GM12878 (cell line): ENCODE data around the gene EI24. TPM values are rescaled to one million over a fixed set of nuclear protein-coding genes. Genes with fewer than 3 reads are reported as not detected.

Experiments used
- ATAC-seq: fragments of 200-7000 bp; cut with Tn5 transposase; 3 replicates; pipeline ENCODE4 v1.9.1; 2020; ENCODE audit warnings: mild to moderate bottlenecking, moderate library complexity
- BruUV-seq: library from RNA; stranded (reverse); fragments of 400-500 nt; replicated peaks from 2 replicates; lab custom pipeline; 2021; lab: Mats Ljungman, UMichigan
- CTCF ChIA-PET: fragments of 300-600 bp; sonication (Branson Sonifier 250); formaldehyde crosslinking; extraction: SDS; loops from one replicate; lab custom pipeline; 2021; ENCODE audit warnings: inconsistent platforms; lab: Yijun Ruan, JAX
- POLR2A ChIA-PET: fragments of 350-600 bp; formaldehyde crosslinking; extraction: SDS; loops from one replicate; lab custom pipeline; 2021; ENCODE audit warnings: inconsistent platforms; lab: Charles Lee
- RAD21 ChIA-PET: fragments of 300-600 bp; sonication (Branson Sonifier 250); formaldehyde crosslinking; loops from one replicate; lab custom pipeline; 2023; ENCODE audit warnings: antibody characterized with exemption; ENCODE audit not compliant: unreplicated experiment; lab: Charles Lee
- SMC1A ChIA-PET: fragments of 300-600 bp; sonication (Branson Sonifier 250); formaldehyde crosslinking; loops from one replicate; lab custom pipeline; 2023; ENCODE audit not compliant: unreplicated experiment, uncharacterized antibody; lab: Charles Lee
- DNase-seq: peaks from one replicate; pipeline ENCODE4 v3.0.0-alpha.2; 2011; ENCODE audit warnings: low read depth, low spot score
- FAIRE-seq: peaks from 3 replicates; lab custom pipeline; 2011; peaks lifted over from hg19 to GRCh38; lab: Jason Lieb, UNC
- H2AFZ ChIP-seq: 2 replicates; pipeline ENCODE4 v1.6.0; 2011; ENCODE audit warnings: low read depth, low read length, control low read depth; ENCODE audit not compliant: control insufficient read depth
- H3K27ac ChIP-seq: 2 replicates; pipeline ENCODE4 v1.5.1; 2011; ENCODE audit warnings: control low read depth; ENCODE audit not compliant: control insufficient read depth, insufficient read depth
- H3K27me3 ChIP-seq, 2 experiments: replicated peaks in 1 of 2; 2 replicates each; pipeline versions ENCODE4 v1.6.0 to v1.6.1; 2011; ENCODE audit warnings: low read length in 1 of 2; ENCODE audit not compliant: control insufficient read depth in 2 of 2, insufficient read depth in 2 of 2
- H3K36me3 ChIP-seq, 2 experiments: 2 replicates each; pipeline ENCODE4 v1.5.1; 2011; ENCODE audit warnings: low read length in 1 of 2; ENCODE audit not compliant: control insufficient read depth in 2 of 2, insufficient read depth in 2 of 2
- H3K4me1 ChIP-seq: 2 replicates; pipeline ENCODE4 v1.6.1; 2011; ENCODE audit warnings: mild to moderate bottlenecking, low read length, moderate library complexity, mixed read lengths; ENCODE audit not compliant: control insufficient read depth, insufficient read depth
- H3K4me2 ChIP-seq: 2 replicates; pipeline ENCODE4 v1.6.0; 2011; ENCODE audit warnings: control low read depth; ENCODE audit not compliant: control insufficient read depth, insufficient read depth
- H3K4me3 ChIP-seq: fragments of 200-600 bp; sonication (generic); 2 replicates; pipeline ENCODE4 v1.5.1; 2016
- H3K79me2 ChIP-seq: 2 replicates; pipeline ENCODE4 v1.6.0; 2011; ENCODE audit warnings: low read length; ENCODE audit not compliant: control insufficient read depth, insufficient read depth
- H3K9ac ChIP-seq: 2 replicates; pipeline ENCODE4 v1.8.0; 2011; ENCODE audit warnings: low read length, control low read depth, mixed read lengths; ENCODE audit not compliant: control insufficient read depth, insufficient read depth
- H3K9me3 ChIP-seq: replicated peaks from 3 replicates; pipeline ENCODE4 v1.5.1; 2011; ENCODE audit warnings: mild to moderate bottlenecking, low read length; ENCODE audit not compliant: control insufficient read depth, insufficient read depth
- H4K20me1 ChIP-seq: 2 replicates; pipeline ENCODE4 v1.6.0; 2011; ENCODE audit not compliant: control insufficient read depth, insufficient read depth
- BHLHE40 ChIP-seq, 2 experiments: fragments of 450-650 bp in 1 of 2; IDR thresholded peaks; 2 replicates each; pipeline ENCODE4 v1.6.1; 2011 to 2017; ENCODE audit warnings: low read depth in 2 of 2, borderline replicate concordance in 1 of 2, improper control_type of control experiment in 1 of 2, low read length in 1 of 2, mild to moderate bottlenecking in 1 of 2
- E4F1 ChIP-seq: fragments of 450-650 bp; IDR thresholded peaks from 2 replicates; pipeline ENCODE4 v1.6.1; 2018; ENCODE audit warnings: borderline replicate concordance, mild to moderate bottlenecking; ENCODE audit not compliant: partially characterized antibody
- MTA2 ChIP-seq: fragments of 450-650 bp; IDR thresholded peaks from 2 replicates; pipeline ENCODE4 v1.6.1; 2016; ENCODE audit warnings: low read depth, mild to moderate bottlenecking, moderate library complexity
- PBX3 ChIP-seq: IDR thresholded peaks from 2 replicates; pipeline ENCODE4 v1.6.1; 2011; ENCODE audit warnings: mild to moderate bottlenecking, low read depth, low read length, moderate library complexity; ENCODE audit not compliant: insufficient replicate concordance
- PKNOX1 ChIP-seq: fragments of 450-650 bp; IDR thresholded peaks from 2 replicates; pipeline ENCODE4 v1.6.1; 2016; ENCODE audit warnings: mild to moderate bottlenecking
- PRDM15 ChIP-seq: fragments of 450-650 bp; formaldehyde crosslinking; IDR thresholded peaks from 2 replicates; pipeline ENCODE4 v1.4.0; 2020; ENCODE audit warnings: mild to moderate bottlenecking, moderate library complexity
- SMC3 ChIP-seq: IDR thresholded peaks from 2 replicates; pipeline ENCODE4 v1.6.1; 2011; ENCODE audit warnings: low read length, improper control_type of control experiment, borderline replicate concordance
- SREBF2 ChIP-seq: IDR thresholded peaks from 2 replicates; pipeline ENCODE4 v1.6.1; 2012; ENCODE audit warnings: mild to moderate bottlenecking, low read length
- WGBS: methylation state at CpG from one replicate; pipeline ENCODE4 v1.1.6; 2016; ENCODE audit warnings: low lambda C conversion rate; ENCODE audit not compliant: insufficient replicate concordance, insufficient coverage; ENCODE audit errors: missing lambda C conversion rate; 5-methylcytosine and 5-hydroxymethylcytosine counted together
- in situ Hi-C: fragments of 300-500 bp; cut with MboI; formaldehyde crosslinking; loops from 9 replicates; pipeline ENCODE4 v1.14.3; 2018; ENCODE audit warnings: mixed read lengths
- intact Hi-C: fragments of 100-400 bp; cut with micrococcal nuclease; formaldehyde crosslinking; loops from one replicate; pipeline ENCODE4 v1.14.2; 2022; ENCODE audit not compliant: unreplicated experiment
- polyA plus RNA-seq, 11 experiments: library from polyadenylated mRNA; depleted of rRNA in 4 of 11; unstranded in 6 of 11; stranded (reverse) in 5 of 11; fragments of >200 nt; fragmentation: Nextera tagmentation in 4 of 11; fragmentation: Illumina TruSeq in 1 of 11; extraction: Ambion mirVana in 4 of 11; extraction: Trizol in 1 of 11; gene quantifications; 1 replicate in 1 of 11; 2 replicates in 10 of 11; pipeline versions ENCODE4 v1.2.1 to v1.2.3, GENCODE V29; 2011 to 2016; ENCODE audit warnings: inconsistent platforms in 2 of 11, missing spikeins in 2 of 11, low read depth in 1 of 11
- total RNA-seq, 4 experiments: library from RNA; depleted of rRNA in 3 of 4; stranded (reverse); fragments of >200 nt in 3 of 4; fragmentation: Illumina TruSeq in 1 of 4; extraction: Trizol in 1 of 4; gene quantifications; 2 replicates each; pipeline versions ENCODE4 v1.2.1 to v1.2.3, GENCODE V29; 2013 to 2021
- TF ChIP-seq, protein P1 (sequence below): IDR thresholded peaks from 2 replicates; pipeline ENCODE4 v1.6.1; 2012; ENCODE audit warnings: mild to moderate bottlenecking, low read depth, low read length

The EI24 gene
- total and polyA plus RNA-seq, 10 of the 15 experiments (the other 5 are each of a cell fraction or from before 2014, with no cell fraction given): 20.3 to 127 (median 70.4) TPM

DNA sequence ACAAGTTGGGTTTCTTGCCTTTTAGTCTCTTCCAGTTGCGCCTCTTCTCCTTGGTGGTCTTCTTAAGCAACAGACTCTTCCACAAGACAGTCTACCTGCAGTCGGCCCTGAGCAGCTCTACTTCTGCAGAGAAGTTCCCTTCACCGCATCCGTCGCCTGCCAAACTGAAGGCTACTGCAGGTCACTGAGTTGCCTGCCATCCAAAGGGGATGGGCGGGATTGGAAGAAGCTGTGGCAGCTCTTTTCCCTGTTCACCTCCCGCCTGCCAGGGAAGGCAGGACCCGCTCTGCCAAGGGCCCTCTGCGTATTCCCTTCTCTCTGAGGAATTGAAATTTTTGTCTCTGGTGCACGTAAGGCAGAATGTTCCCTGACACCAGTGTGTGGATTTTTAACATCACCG lies 14.2 kb downstream of the EI24 start:
- ChIA-PET RAD21 (no interaction called here), POLR2A (interaction anchor here (0.6 to 1.3 kb wide), 2 partner anchors 9 to 590 kb away, joined by 3 to 4 read pairs; partner anchors contain the start of gene STT3A), SMC1A (no interaction called here), CTCF (no interaction called here)
- no peaks in the 10 kb centered on the region for H3K4me1 ChIP-seq
- BruUV-seq: no TSS peak
- no peaks in the 10 kb centered on the region for H3K27me3 ChIP-seq
- ATAC-seq: no peak
- H3K79me2 ChIP-seq: no peaks in the 10 kb centered on the region
- H3K27ac ChIP-seq: no peak overlapping the region
- no peak overlapping the region for H3K4me2 ChIP-seq
- peaks cover 10 to 21% of the 10 kb centered on the region in 2 experiments for H3K36me3 ChIP-seq
- H3K4me3 ChIP-seq: no peak overlapping the region
- no peak for DNase-seq
- no peak overlapping the region for H2AFZ ChIP-seq
- FAIRE-seq: no peak
- WGBS: 99% methylated on average over 11 of the region's 11 CpGs
- in situ Hi-C loops: no loop called here
- no peak overlapping the region for H3K9ac ChIP-seq
- intact Hi-C loops: no loop called here
- H4K20me1 ChIP-seq: no peaks in the 10 kb centered on the region
- no peaks in the 10 kb centered on the region for H3K9me3 ChIP-seq
- TF ChIP-seq SREBF2 (no peak), PRDM15 (CRISPR knock-in tag) (no peak), MTA2 (no peak), PBX3 (no peak), SMC3 (no peak), BHLHE40 (IDR thresholded peaks at IDR 0.05; ENCODE audit: borderline replicate concordance in 1 of 2, low read depth in 2 of 2, low read length in 1 of 2) (no peak), PKNOX1 (no peak), E4F1 (no peak)
- TF ChIP-seq, protein P1, sequence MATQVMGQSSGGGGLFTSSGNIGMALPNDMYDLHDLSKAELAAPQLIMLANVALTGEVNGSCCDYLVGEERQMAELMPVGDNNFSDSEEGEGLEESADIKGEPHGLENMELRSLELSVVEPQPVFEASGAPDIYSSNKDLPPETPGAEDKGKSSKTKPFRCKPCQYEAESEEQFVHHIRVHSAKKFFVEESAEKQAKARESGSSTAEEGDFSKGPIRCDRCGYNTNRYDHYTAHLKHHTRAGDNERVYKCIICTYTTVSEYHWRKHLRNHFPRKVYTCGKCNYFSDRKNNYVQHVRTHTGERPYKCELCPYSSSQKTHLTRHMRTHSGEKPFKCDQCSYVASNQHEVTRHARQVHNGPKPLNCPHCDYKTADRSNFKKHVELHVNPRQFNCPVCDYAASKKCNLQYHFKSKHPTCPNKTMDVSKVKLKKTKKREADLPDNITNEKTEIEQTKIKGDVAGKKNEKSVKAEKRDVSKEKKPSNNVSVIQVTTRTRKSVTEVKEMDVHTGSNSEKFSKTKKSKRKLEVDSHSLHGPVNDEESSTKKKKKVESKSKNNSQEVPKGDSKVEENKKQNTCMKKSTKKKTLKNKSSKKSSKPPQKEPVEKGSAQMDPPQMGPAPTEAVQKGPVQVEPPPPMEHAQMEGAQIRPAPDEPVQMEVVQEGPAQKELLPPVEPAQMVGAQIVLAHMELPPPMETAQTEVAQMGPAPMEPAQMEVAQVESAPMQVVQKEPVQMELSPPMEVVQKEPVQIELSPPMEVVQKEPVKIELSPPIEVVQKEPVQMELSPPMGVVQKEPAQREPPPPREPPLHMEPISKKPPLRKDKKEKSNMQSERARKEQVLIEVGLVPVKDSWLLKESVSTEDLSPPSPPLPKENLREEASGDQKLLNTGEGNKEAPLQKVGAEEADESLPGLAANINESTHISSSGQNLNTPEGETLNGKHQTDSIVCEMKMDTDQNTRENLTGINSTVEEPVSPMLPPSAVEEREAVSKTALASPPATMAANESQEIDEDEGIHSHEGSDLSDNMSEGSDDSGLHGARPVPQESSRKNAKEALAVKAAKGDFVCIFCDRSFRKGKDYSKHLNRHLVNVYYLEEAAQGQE: no peak
